ENCODE results near the gene VSIG1. TPM values are rescaled to one million over a fixed set of nuclear protein-coding genes. Genes with fewer than 3 reads are reported as not detected.

Gene VSIG1
- total and polyA plus RNA-seq, 2 of the 4 experiments (the other 2 are of a cell fraction): not detected

DNA sequence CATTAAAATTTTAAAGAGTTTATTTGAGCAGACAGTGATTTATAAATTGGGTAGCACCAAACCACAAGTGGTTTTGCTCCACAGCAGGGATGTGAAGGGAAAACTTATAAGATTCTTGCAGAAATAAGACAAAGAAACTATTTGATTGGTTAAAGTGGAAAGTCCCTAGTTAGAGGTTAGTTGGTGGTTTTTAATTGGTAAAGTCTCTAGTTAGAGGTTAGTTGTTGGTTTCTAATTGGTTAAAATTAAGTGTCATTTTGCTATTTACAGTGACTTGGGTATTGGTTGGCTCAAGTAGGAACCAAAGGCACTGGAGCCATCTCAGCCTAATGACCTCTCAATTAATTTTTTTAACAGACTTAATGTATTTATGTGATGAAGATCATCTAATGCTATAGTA, 69.7 kb downstream of the VSIG1 start:
- no peak overlapping the region for H3K27ac ChIP-seq (ENCODE audit: insufficient read depth, low read length)
- intact Hi-C loops (cut with micrococcal nuclease): no loop called here
- no peak overlapping the region for H2BK120ac ChIP-seq (ENCODE audit: low read depth, low read length)
- peaks cover 5% of the 10 kb centered on the region for H3K27me3 ChIP-seq (ENCODE audit: control insufficient read depth, insufficient read depth, low read length)
- no peak overlapping the region for H3K4ac ChIP-seq (ENCODE audit: low read depth, low read length)
- in situ Hi-C loops (cut with MboI; ENCODE audit: low sequenced_read_pairs): no loop called here
- ChIA-PET POLR2A (ENCODE audit: unreplicated experiment) (no interaction called here), CTCF (no interaction called here)
- no peak overlapping the region for H2BK15ac ChIP-seq (ENCODE audit: low read depth, low read length)
- H2BK5ac ChIP-seq (ENCODE audit: low read depth, low read length, poor library complexity, severe bottlenecking): no peak overlapping the region
- H3K4me3 ChIP-seq (ENCODE audit: insufficient read depth, low read depth, low read length): no peak overlapping the region
- dilution Hi-C loops (cut with HindIII; ENCODE audit: low sequenced_read_pairs, unreplicated experiment): no loop called here
- H3K9me3 ChIP-seq (ENCODE audit: control insufficient read depth, insufficient read depth, low read length): no peaks in the 10 kb centered on the region
- H3K56ac ChIP-seq (ENCODE audit: extremely low read depth, insufficient read depth, low read length): no peak overlapping the region
- H2AK5ac ChIP-seq (ENCODE audit: low read depth, low read length): no peak overlapping the region
- H4K20me1 ChIP-seq (ENCODE audit: insufficient read depth, low read length): no peaks in the 10 kb centered on the region; the same call in 1 of the 2 replicates
- H3K79me1 ChIP-seq (ENCODE audit: low read depth in 1 of 2, low read length in 2 of 2): 0 out of 4 replicates have a peak, but pooled peaks cover 0 to 2% of the 10 kb centered on the region in 2 experiments
- TF ChIP-seq CEBPB (IDR thresholded peaks at IDR 0.05; ENCODE audit: low read depth, low read length): no peak
- no peak for TF ChIP-seq SMC3 (IDR thresholded peaks at IDR 0.05; ENCODE audit: low read depth, low read length)
- no peak for TF ChIP-seq MAFK (IDR thresholded peaks at IDR 0.05; ENCODE audit: low read depth, low read length)
- no peak for TF ChIP-seq NFE2L2 (IDR thresholded peaks at IDR 0.05; ENCODE audit: low read depth, low read length)
- TF ChIP-seq USF2 (IDR thresholded peaks at IDR 0.05; ENCODE audit: low read depth, low read length): no peak
- TF ChIP-seq MXI1 (IDR thresholded peaks at IDR 0.05; ENCODE audit: borderline replicate concordance, low read depth, low read length): no peak
- TF ChIP-seq CTCF (conservative IDR thresholded peaks at IDR 0.05; ENCODE audit: low read depth, low read length): no peak
- TF ChIP-seq RAD21 (IDR thresholded peaks at IDR 0.05; ENCODE audit: low read length): no peak
- TF ChIP-seq RCOR1 (IDR thresholded peaks at IDR 0.05; ENCODE audit: insufficient replicate concordance, low read length): no peak
- no peak for TF ChIP-seq ELK1 (IDR thresholded peaks at IDR 0.05; ENCODE audit: borderline replicate concordance, low read depth, low read length)
- TF ChIP-seq FOS (IDR thresholded peaks at IDR 0.05; ENCODE audit: low read depth, low read length): no peak
- no peak for TF ChIP-seq POLR2A (IDR thresholded peaks at IDR 0.05; ENCODE audit: low read depth, low read length)
- TF ChIP-seq BHLHE40 (IDR thresholded peaks at IDR 0.05; ENCODE audit: low read depth, low read length): no peak
- no peak for TF ChIP-seq CHD1 (IDR thresholded peaks at IDR 0.05; ENCODE audit: low read depth, low read length)
- TF ChIP-seq RFX5 (IDR thresholded peaks at IDR 0.05; ENCODE audit: low read depth, low read length): no peak
- TF ChIP-seq MAZ (IDR thresholded peaks at IDR 0.05; ENCODE audit: borderline replicate concordance, low read depth, low read length): no peak
- ATAC-seq (ENCODE audit: low read depth) (no peak), DNase-seq (no peak)
- no peak overlapping the region for H2BK20ac ChIP-seq (ENCODE audit: low read depth, low read length)
- H3K4me1 ChIP-seq (ENCODE audit: control insufficient read depth, insufficient read depth, low read length): peaks cover 2% of the 10 kb centered on the region; the same call in 1 of the 2 replicates
- H3K9me1 ChIP-seq (ENCODE audit: insufficient read depth, low read length): no peaks in the 10 kb centered on the region
- no peak overlapping the region for H3K23ac ChIP-seq (ENCODE audit: low read depth, low read length)
- H2AK9ac ChIP-seq (replicated peaks; ENCODE audit: low read depth, low read length, poor library complexity): no peak overlapping the region
- H3K9ac ChIP-seq (ENCODE audit: low read depth, low read length): no peak overlapping the region
- no peak overlapping the region for H3K14ac ChIP-seq (replicated peaks; ENCODE audit: low read depth, low read length)
- H3K18ac ChIP-seq (ENCODE audit: low read depth, low read length): no peak overlapping the region
- H4K8ac ChIP-seq (ENCODE audit: low read depth in 2 of 2, low read length in 2 of 2): no peak overlapping the region
- H2AFZ ChIP-seq (replicated peaks; ENCODE audit: low read length, poor library complexity): no peak overlapping the region
- no peak overlapping the region for H4K91ac ChIP-seq (ENCODE audit: insufficient read depth, low read depth, low read length)
- H3K4me2 ChIP-seq (ENCODE audit: low read depth, low read length): no peak overlapping the region
- H3K36me3 ChIP-seq (ENCODE audit: control insufficient read depth, insufficient read depth, low read length): no peaks in the 10 kb centered on the region
- no peak overlapping the region for H4K5ac ChIP-seq (ENCODE audit: low read depth, low read length)
- no TSS peak for BruUV-seq (replicated peaks)

Measured in IMR-90 (cell line).